Esophagus (tissue), 2 donors: ENCODE measurements around the gene PID1. TPM values are rescaled to one million over a fixed set of nuclear protein-coding genes. Genes with fewer than 3 reads are reported as not detected.

Experiments
- H3K27ac ChIP-seq, 2 donors: one replicate each; pipeline ENCODE4 v1.5.1; 2013; ENCODE audit warnings: low read depth in 2 of 2, mild to moderate bottlenecking in 2 of 2, inconsistent platforms in 1 of 2, low read length in 1 of 2, moderate library complexity in 1 of 2
- H3K27me3 ChIP-seq, 2 donors: one replicate each; pipeline ENCODE4 v1.6.1; 2013; ENCODE audit warnings: low read length in 2 of 2, control low read depth in 1 of 2, mild to moderate bottlenecking in 1 of 2; ENCODE audit not compliant: insufficient read depth in 2 of 2, control insufficient read depth in 1 of 2
- H3K36me3 ChIP-seq, 2 donors: one replicate each; pipeline ENCODE4 v1.6.1; 2013; ENCODE audit warnings: low read length in 1 of 2; ENCODE audit not compliant: control insufficient read depth in 2 of 2, insufficient read depth in 2 of 2
- H3K4me1 ChIP-seq, 2 donors: one replicate each; pipeline ENCODE4 v1.6.1; 2013; ENCODE audit warnings: low read length in 1 of 2; ENCODE audit not compliant: control insufficient read depth in 2 of 2, insufficient read depth in 2 of 2
- H3K4me3 ChIP-seq, 2 donors: one replicate each; pipeline ENCODE4 v1.5.1; 2013; ENCODE audit warnings: low read length in 2 of 2, mild to moderate bottlenecking in 2 of 2, low read depth in 1 of 2, moderate library complexity in 1 of 2
- H3K9me3 ChIP-seq, 2 donors: one replicate each; pipeline ENCODE4 v1.6.1; 2013; ENCODE audit warnings: mild to moderate bottlenecking in 2 of 2, low read depth in 1 of 2, low read length in 1 of 2, moderate library complexity in 1 of 2; ENCODE audit not compliant: control insufficient read depth in 2 of 2, insufficient read depth in 1 of 2
- WGBS, 2 donors: extraction: QIAGEN DNeasy Blood & Tissue Kit; methylation state at CpG; one replicate each; pipeline ENCODE4 v1.1.7; 2013; 5-methylcytosine and 5-hydroxymethylcytosine counted together
- polyA plus RNA-seq, 2 donors: library from polyadenylated mRNA; stranded (reverse); fragments of 200-250 nt; gene quantifications; one replicate each; pipeline ENCODE4 v1.2.3, GENCODE V29; 2013
- donor health status: healthy with polysubstance abuse.
- donor health status: Bipolar disorder and iron deficiency.

The PID1 gene
- polyA plus RNA-seq, 2 donors, result 2.0 to 3.5 TPM

- WGBS, 2 donors, result 90% methylated on average over 3 of the region's 3 CpGs
- Histone ChIP-seq H3K27ac (no peak overlapping the region), H3K9me3 (no peaks in the 10 kb centered on the region), H3K36me3 (no peaks in the 10 kb centered on the region), H3K4me1 (no peaks in the 10 kb centered on the region), H3K27me3 (no peaks in the 10 kb centered on the region), H3K4me3 (no peak overlapping the region)
Measured at GRCh38 chr2:229246334-229246733, 24.8 kb downstream of the PID1 start.

DNA sequence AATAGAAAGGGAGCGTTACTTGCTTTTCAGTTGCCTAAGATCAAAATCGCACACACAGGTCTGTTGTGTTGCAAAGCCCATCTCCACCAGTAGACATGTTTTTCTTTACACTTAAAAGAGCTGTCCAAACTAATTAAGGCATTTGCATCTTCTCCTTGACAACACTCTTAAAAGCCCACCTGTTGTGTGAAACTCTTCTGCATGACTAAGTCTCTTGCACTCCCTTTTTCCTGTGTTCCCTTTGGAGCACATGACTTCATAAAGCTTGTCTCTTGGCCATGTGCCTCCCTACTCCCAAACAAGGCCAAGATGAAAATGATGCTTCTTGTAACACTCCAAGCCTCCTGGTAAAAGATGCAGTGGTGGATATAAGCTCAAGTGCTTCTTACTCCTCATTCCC lies 26.1 kb downstream of the PID1 start:
- H3K4me1 ChIP-seq, result no peaks in the 10 kb centered on the region
- no peaks in the 10 kb centered on the region for H3K36me3 ChIP-seq
- H3K27me3 ChIP-seq, result no peaks in the 10 kb centered on the region
- no peaks in the 10 kb centered on the region for H3K9me3 ChIP-seq
- WGBS, 2 donors, result 81 to 90% methylated on average over 2 of the region's 2 CpGs
- H3K4me3 ChIP-seq, result no peak overlapping the region
- H3K27ac ChIP-seq, result no peak overlapping the region

DNA sequence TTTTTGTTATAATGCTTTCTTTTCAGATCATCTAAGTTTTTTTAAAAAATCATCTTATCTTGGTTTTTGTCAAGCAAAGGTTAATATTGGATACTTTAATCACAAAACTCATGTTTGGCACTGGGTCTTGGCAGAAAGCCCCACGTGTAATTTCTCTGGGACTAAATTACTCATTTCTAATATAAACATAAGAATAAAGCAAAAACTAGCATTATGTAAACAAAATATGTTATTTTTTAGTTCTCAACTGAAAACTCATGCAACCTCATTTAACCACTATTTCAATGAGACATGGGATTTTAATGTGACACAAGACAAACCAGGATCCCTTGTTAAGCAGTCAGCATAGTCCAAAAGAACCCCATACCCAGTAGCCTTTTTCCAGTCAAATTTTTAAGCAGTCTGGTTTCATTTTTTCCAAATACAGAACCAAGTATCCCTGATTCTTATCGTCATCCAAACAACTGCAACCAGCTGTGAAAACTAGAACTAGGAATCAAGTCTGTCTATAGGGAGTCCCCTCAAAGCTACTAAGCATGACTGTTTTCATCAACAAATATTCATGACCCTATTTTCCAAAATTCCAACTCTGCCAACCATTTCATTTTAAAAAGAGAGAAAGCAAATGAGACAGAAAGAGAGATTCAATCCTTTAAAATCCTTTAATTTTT lies 27.1 kb downstream of the PID1 start:
- H3K27me3 ChIP-seq, result no peaks in the 10 kb centered on the region
- H3K4me3 ChIP-seq, result no peak overlapping the region
- H3K36me3 ChIP-seq, result no peaks in the 10 kb centered on the region
- 43 to 50% methylated on average over 2 of the region's 2 CpGs for WGBS, 2 donors
- no peaks in the 10 kb centered on the region for H3K4me1 ChIP-seq
- H3K27ac ChIP-seq, result no peak overlapping the region
- no peaks in the 10 kb centered on the region for H3K9me3 ChIP-seq

DNA sequence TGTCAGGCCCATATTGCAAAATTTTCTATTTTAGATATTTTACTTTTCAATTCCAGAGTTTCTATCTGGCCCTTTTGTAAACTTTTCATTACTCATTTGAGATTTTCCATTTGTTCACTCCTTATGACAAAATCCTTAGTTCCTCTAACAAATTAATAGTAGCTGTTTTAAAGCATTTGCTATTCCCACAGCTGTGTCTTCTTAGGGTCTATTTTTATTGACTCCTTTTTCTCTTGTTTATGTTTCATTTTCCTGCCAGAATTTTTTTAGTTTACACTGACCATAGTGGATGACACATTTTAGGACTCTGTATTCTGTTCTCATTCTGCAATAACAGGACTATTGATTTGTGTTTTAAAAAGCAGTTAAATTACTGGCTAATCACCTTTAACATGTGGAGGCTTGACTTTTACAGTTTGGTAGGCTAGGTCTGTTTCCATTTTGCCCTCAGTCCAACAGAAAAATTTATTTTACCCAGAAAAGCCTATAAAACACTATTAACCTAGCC lies 30.0 kb downstream of the PID1 start:
- Histone ChIP-seq H3K36me3 (no peaks in the 10 kb centered on the region), H3K9me3 (peaks cover 0 to 2% of the 10 kb centered on the region in 2 donors)

DNA sequence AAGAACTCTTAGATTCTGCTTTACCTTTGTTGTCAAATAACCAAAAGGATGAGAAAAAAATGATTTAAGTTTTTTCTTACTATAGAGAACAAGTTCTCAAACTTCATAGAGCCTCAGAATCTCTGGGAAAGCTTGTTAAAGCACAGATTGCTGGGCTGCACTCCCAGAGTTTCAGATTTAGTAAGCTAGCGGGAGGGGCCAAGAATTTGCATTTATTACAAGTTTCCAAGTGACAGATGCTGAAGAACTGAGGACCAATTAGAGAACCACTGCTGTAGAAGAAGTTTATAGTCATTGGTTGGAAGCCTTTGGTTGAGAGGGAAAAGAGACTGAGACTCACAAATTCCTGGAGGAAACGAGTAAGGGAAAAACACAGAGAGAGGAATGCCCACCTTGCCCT lies 32.1 kb downstream of the PID1 start:
- no peaks in the 10 kb centered on the region for H3K27me3 ChIP-seq
- no peaks in the 10 kb centered on the region for H3K36me3 ChIP-seq
- peaks cover 0 to 2% of the 10 kb centered on the region in 2 donors for H3K9me3 ChIP-seq
- no peak overlapping the region for H3K4me3 ChIP-seq
- H3K4me1 ChIP-seq, result no peaks in the 10 kb centered on the region
- H3K27ac ChIP-seq, result no peak overlapping the region
- 54 to 65% methylated on average over 2 of the region's 2 CpGs for WGBS, 2 donors

More for the DNA sequence above, 30.0 kb downstream of the PID1 start:
- Histone ChIP-seq H3K27me3 (no peaks in the 10 kb centered on the region), H3K27ac (no peak overlapping the region), H3K4me3 (no peak overlapping the region), H3K4me1 (no peaks in the 10 kb centered on the region)

- no peaks in the 10 kb centered on the region for H3K27me3 ChIP-seq
- H3K4me1 ChIP-seq, result no peaks in the 10 kb centered on the region
- H3K4me3 ChIP-seq, result no peak overlapping the region
- H3K9me3 ChIP-seq, result peaks cover 0 to 2% of the 10 kb centered on the region in 2 donors
- no peaks in the 10 kb centered on the region for H3K36me3 ChIP-seq
- 34 to 36% methylated on average over 2 of the region's 2 CpGs for WGBS, 2 donors
- H3K27ac ChIP-seq, result no peak overlapping the region
Measured at GRCh38 chr2:229237270-229237669, 33.8 kb downstream of the PID1 start.

DNA sequence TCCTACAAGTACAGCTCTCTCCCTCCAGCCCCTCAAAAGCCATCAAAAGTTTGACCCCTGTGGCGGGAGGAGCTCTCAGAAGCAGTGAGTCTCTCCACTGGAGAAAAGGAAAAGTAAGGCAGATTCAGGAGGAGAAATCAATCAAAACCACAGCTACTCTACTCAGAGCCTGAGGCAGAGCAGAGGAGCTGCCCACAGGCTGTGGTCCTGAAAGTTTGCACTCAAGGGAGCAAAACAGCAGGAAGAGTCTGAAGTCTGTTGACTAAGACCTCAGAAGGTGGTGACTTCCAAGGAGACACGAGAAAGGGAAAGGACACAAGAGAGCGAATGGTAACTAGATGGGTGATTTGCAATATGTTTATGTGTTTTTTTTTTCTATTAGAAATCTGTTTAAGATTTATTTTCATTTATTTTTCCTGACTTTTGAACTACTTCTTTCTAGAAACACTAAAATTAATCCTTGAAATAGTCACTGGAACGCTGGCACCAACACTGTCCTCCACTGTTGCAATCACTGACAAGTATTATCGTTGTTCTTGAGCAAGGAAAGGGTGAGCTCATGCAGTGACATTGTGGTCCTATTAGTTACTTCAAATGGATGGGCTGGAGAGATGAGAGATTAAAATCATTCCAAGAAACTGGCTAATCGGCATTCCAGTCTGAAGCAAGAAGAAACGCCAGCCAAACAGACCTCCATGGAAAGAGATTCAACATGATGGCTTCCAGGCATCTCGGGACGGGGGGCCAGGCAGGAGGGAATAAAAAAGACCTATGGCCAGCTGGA lies 35.8 kb downstream of the PID1 start:
- H3K27me3 ChIP-seq, result no peaks in the 10 kb centered on the region
- H3K9me3 ChIP-seq, result peaks cover 0 to 2% of the 10 kb centered on the region in 2 donors
- H3K27ac ChIP-seq, result no peak overlapping the region
- 48 to 53% methylated on average over 9 of the region's 9 CpGs for WGBS, 2 donors
- H3K4me1 ChIP-seq, result no peaks in the 10 kb centered on the region
- H3K4me3 ChIP-seq, result no peak overlapping the region
- H3K36me3 ChIP-seq, result no peaks in the 10 kb centered on the region

GRCh38 chr2:229231885-229232284 lies 39.2 kb downstream of the PID1 start:
- no peaks in the 10 kb centered on the region for H3K9me3 ChIP-seq
- 84 to 88% methylated on average over 7 of the region's 7 CpGs for WGBS, 2 donors

DNA sequence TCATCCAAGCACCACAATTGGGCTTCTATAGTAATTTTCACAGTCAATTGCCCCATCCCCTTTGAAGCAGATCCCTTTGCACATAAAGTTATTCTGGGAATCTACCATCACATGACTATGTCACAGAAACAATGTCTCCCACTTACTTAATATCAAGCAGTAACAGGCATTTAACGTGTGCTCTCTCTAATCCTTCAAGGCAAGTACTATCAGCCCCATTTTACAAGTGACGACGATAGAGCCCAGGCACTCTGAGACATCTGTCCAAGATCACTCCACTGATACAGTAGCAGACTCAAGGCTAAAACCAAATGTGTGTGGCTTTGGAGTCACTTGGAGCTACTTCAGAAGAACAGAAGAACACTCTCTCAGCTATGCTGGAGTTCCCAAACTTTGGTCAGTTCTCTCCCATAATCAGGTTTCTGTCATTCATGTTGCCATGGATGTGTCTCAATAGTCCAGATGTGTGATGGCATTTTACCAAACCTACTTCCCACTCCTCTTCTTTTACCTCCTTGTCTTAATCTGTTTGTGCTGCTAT lies 39.7 kb downstream of the PID1 start:
- WGBS, 2 donors, result 80 to 83% methylated on average over 3 of the region's 3 CpGs
- no peak overlapping the region for H3K27ac ChIP-seq
- H3K4me1 ChIP-seq, result no peaks in the 10 kb centered on the region
- H3K9me3 ChIP-seq, result no peaks in the 10 kb centered on the region
- H3K36me3 ChIP-seq, result no peaks in the 10 kb centered on the region
- H3K27me3 ChIP-seq, result no peaks in the 10 kb centered on the region
- H3K4me3 ChIP-seq, result no peak overlapping the region

More at GRCh38 chr2:229231885-229232284, 39.2 kb downstream of the PID1 start:
- Histone ChIP-seq H3K4me3 (no peak overlapping the region), H3K27me3 (no peaks in the 10 kb centered on the region), H3K36me3 (no peaks in the 10 kb centered on the region), H3K27ac (no peak overlapping the region), H3K4me1 (no peaks in the 10 kb centered on the region)
